SK-N-SH (cell line): Measurements from ENCODE around the gene AFF3. TPM values are rescaled to one million over a fixed set of nuclear protein-coding genes. Genes with fewer than 3 reads are reported as not detected.

ENCODE experiments used
- CTCF ChIA-PET: fragments of 300-600, 350-600 bp; formaldehyde crosslinking; extraction: SDS; loops from one replicate; lab custom pipeline; 2021; lab: Yijun Ruan, JAX
- POLR2A ChIA-PET: fragments of 350-600 bp; sonication (Branson Sonifier 250); formaldehyde crosslinking; extraction: SDS; loops from one replicate; lab custom pipeline; 2020; ENCODE audit warnings: antibody characterized with exemption, inconsistent platforms; lab: Yijun Ruan, JAX
- DNase-seq: peaks from one replicate; pipeline ENCODE4 v3.0.0; 2012
- H2AFZ ChIP-seq: fragments of 200-600 bp; sonication (generic); 2 replicates; pipeline ENCODE4 v1.8.1; 2016; ENCODE audit warnings: antibody characterized with exemption, mild to moderate bottlenecking, low read depth
- H3F3A ChIP-seq: fragments of 200-600 bp; sonication (generic); replicated peaks from 2 replicates; pipeline ENCODE3; 2016; ENCODE audit warnings: antibody characterized with exemption, mild to moderate bottlenecking; ENCODE audit not compliant: insufficient read depth
- H3K27ac ChIP-seq, 2 experiments: fragments of 200-500 bp in 1 of 2; fragments of 200-600 bp in 1 of 2; sonication (Bioruptor generic) in 1 of 2; sonication (generic), shearing (Covaris generic) in 1 of 2; 2 replicates each; pipeline versions ENCODE4 v1.5.1 to v1.6.1; 2014 to 2016; ENCODE audit warnings: low read depth in 2 of 2, inconsistent platforms in 1 of 2, low read length in 1 of 2, mild to moderate bottlenecking in 1 of 2, mixed read lengths in 1 of 2
- H3K27me3 ChIP-seq: fragments of 200-600 bp; sonication (generic), shearing (Covaris generic); 2 replicates; pipeline ENCODE4 v1.6.1; 2016; ENCODE audit warnings: mixed run types; ENCODE audit not compliant: insufficient read depth
- H3K36me3 ChIP-seq, 2 experiments: fragments of 200-500 bp in 1 of 2; fragments of 200-600 bp in 1 of 2; sonication (Bioruptor generic) in 1 of 2; sonication (generic) in 1 of 2; replicated peaks in 1 of 2; 2 replicates each; pipeline versions ENCODE3 to v1.5.1; 2014 to 2016; ENCODE audit warnings: low read length in 1 of 2, mild to moderate bottlenecking in 1 of 2; ENCODE audit not compliant: insufficient read depth in 2 of 2, control insufficient read depth in 1 of 2
- H3K4me1 ChIP-seq, 2 experiments: fragments of 200-500 bp in 1 of 2; fragments of 200-600 bp in 1 of 2; sonication (Bioruptor generic) in 1 of 2; sonication (generic), shearing (Covaris generic) in 1 of 2; 2 replicates each; pipeline versions ENCODE4 v1.5.1 to v1.6.1; 2014 to 2016; ENCODE audit warnings: low read depth in 1 of 2, low read length in 1 of 2, mixed run types in 1 of 2; ENCODE audit not compliant: insufficient read depth in 2 of 2, control insufficient read depth in 1 of 2
- H3K4me2 ChIP-seq: fragments of 200-600 bp; sonication (generic), shearing (Covaris generic); 2 replicates; pipeline ENCODE4 v1.6.1; 2017; ENCODE audit warnings: mixed run types
- H3K4me3 ChIP-seq, 2 experiments: fragments of 200-500 bp in 1 of 2; fragments of 200-600 bp in 1 of 2; sonication (Bioruptor generic) in 1 of 2; sonication (generic), shearing (Covaris generic) in 1 of 2; 2 replicates each; pipeline versions ENCODE4 v1.5.1 to v1.8.1; 2014 to 2016; ENCODE audit warnings: low read depth in 2 of 2, inconsistent platforms in 1 of 2, low read length in 1 of 2, mild to moderate bottlenecking in 1 of 2, mixed read lengths in 1 of 2, moderate library complexity in 1 of 2
- H3K79me2 ChIP-seq: fragments of 200-600 bp; sonication (generic); 2 replicates; pipeline ENCODE4 v1.8.1; 2017; ENCODE audit warnings: mild to moderate bottlenecking; ENCODE audit not compliant: insufficient read depth
- H3K9ac ChIP-seq: fragments of 200-600 bp; sonication (generic); 2 replicates; pipeline ENCODE4 v1.6.1; 2017; ENCODE audit warnings: mixed run types
- H3K9me2 ChIP-seq: fragments of 200-600 bp; sonication (generic); 2 replicates; pipeline ENCODE4 v1.6.1; 2017; ENCODE audit warnings: mixed run types
- H3K9me3 ChIP-seq: fragments of 200-600 bp; sonication (generic); 2 replicates; pipeline ENCODE4 v1.6.1; 2017; ENCODE audit warnings: mixed run types, mild to moderate bottlenecking, moderate library complexity
- H4K20me1 ChIP-seq: fragments of 200-600 bp; sonication (generic); 2 replicates; pipeline ENCODE4 v1.6.1; 2017; ENCODE audit warnings: mild to moderate bottlenecking, mixed run types; ENCODE audit not compliant: insufficient read depth
- CHD2 ChIP-seq: fragments of 150-350 bp; IDR thresholded peaks from 2 replicates; pipeline ENCODE4 v1.6.1; 2018; ENCODE audit warnings: low read length; ENCODE audit not compliant: partially characterized antibody
- EP300 ChIP-seq, 2 experiments: IDR thresholded peaks; 2 replicates each; pipeline versions ENCODE4 v1.4.0 to v1.6.1; 2012; ENCODE audit warnings: borderline replicate concordance in 1 of 2, low read depth in 1 of 2, low read length in 1 of 2
- EZH2phosphoT487 ChIP-seq: fragments of 200-600 bp; sonication (generic); IDR thresholded peaks from 2 replicates; pipeline ENCODE4 v1.6.1; 2017; ENCODE audit warnings: low read depth, mixed run types, mild to moderate bottlenecking, antibody characterized with exemption, moderate library complexity, borderline replicate concordance
- FOSL2 ChIP-seq: IDR thresholded peaks from 2 replicates; pipeline ENCODE4 v1.4.0; 2012; ENCODE audit warnings: low read depth, mild to moderate bottlenecking, moderate library complexity, borderline replicate concordance
- FOXJ3 ChIP-seq: sonication (generic); formaldehyde crosslinking; IDR thresholded peaks from 2 replicates; pipeline ENCODE4 v1.5.1; 2020; ENCODE audit warnings: mild to moderate bottlenecking, missing genetic modification reagents
- FOXM1 ChIP-seq: IDR thresholded peaks from 2 replicates; pipeline ENCODE4 v1.4.0; 2012; ENCODE audit warnings: low read depth, mild to moderate bottlenecking
- GABPA ChIP-seq: IDR thresholded peaks from 2 replicates; pipeline ENCODE4 v1.4.0; 2012; ENCODE audit warnings: low read depth, mild to moderate bottlenecking
- GATA2 ChIP-seq: sonication (generic); formaldehyde crosslinking; IDR thresholded peaks from 2 replicates; pipeline ENCODE4 v1.5.0; 2020; ENCODE audit warnings: mild to moderate bottlenecking, missing genetic modification reagents
- MAX ChIP-seq: IDR thresholded peaks from 2 replicates; pipeline ENCODE4 v1.4.0; 2012; ENCODE audit warnings: low read depth
- MEF2A ChIP-seq: IDR thresholded peaks from 2 replicates; pipeline ENCODE4 v1.4.0; 2012; ENCODE audit warnings: low read depth, borderline replicate concordance
- MXI1 ChIP-seq: IDR thresholded peaks from 2 replicates; pipeline ENCODE4 v1.6.1; 2012; ENCODE audit warnings: mild to moderate bottlenecking, low read depth, low read length, improper control_type of control experiment
- NFIC ChIP-seq: IDR thresholded peaks from 2 replicates; pipeline ENCODE4 v1.4.0; 2012; ENCODE audit warnings: borderline replicate concordance
- NRF1 ChIP-seq: IDR thresholded peaks from 2 replicates; pipeline ENCODE4 v1.6.1; 2012; ENCODE audit warnings: low read depth, mild to moderate bottlenecking, low read length
- RAD21 ChIP-seq: IDR thresholded peaks from 2 replicates; pipeline ENCODE4 v1.6.1; 2012; ENCODE audit warnings: mild to moderate bottlenecking, low read length
- REST ChIP-seq: IDR thresholded peaks from 2 replicates; pipeline ENCODE4 v1.6.1; 2012; ENCODE audit warnings: mild to moderate bottlenecking, low read depth, low read length, moderate library complexity
- SIN3A ChIP-seq: IDR thresholded peaks from 2 replicates; pipeline ENCODE4 v1.6.1; 2012; ENCODE audit warnings: low read depth, mild to moderate bottlenecking, low read length, moderate library complexity, borderline replicate concordance
- SMC3 ChIP-seq: IDR thresholded peaks from 2 replicates; pipeline ENCODE4 v1.6.1; 2012; ENCODE audit warnings: low read depth, low read length, improper control_type of control experiment
- TEAD4 ChIP-seq: IDR thresholded peaks from 2 replicates; pipeline ENCODE4 v1.4.0; 2012; ENCODE audit warnings: mild to moderate bottlenecking, borderline replicate concordance; ENCODE audit not compliant: insufficient read depth
- USF1 ChIP-seq: IDR thresholded peaks from 2 replicates; pipeline ENCODE4 v1.4.0; 2012; ENCODE audit warnings: low read depth, borderline replicate concordance
- ZBTB33 ChIP-seq: IDR thresholded peaks from 2 replicates; pipeline ENCODE4 v1.4.0; 2012; ENCODE audit warnings: low read depth, borderline replicate concordance
- WGBS: methylation state at CpG from one replicate; pipeline ENCODE4 v1.1.6; 2017; ENCODE audit warnings: low lambda C conversion rate; 5-methylcytosine and 5-hydroxymethylcytosine counted together
- polyA plus RNA-seq, 3 experiments: library from polyadenylated mRNA; depleted of rRNA; stranded (reverse); fragments of >200 nt; gene quantifications; 2 replicates each; pipeline ENCODE4 v1.2.3, GENCODE V29; 2012

AFF3 gene
- polyA plus RNA-seq, 1 of the 3 experiments (the other 2 are of a cell fraction): 0.36 TPM

GRCh38 chr2:99857372-99857771 lies 285.0 kb downstream of the AFF3 start:
- Histone ChIP-seq H3K4me1 (peaks cover 1 to 4% of the 10 kb centered on the region in 2 experiments; a peak in 3 of 4 replicates), H3F3A (no peaks in the 10 kb centered on the region), H3K27ac (no peak overlapping the region), H3K27me3 (no peaks in the 10 kb centered on the region), H3K9ac (no peak overlapping the region), H3K36me3 (no peaks in the 10 kb centered on the region)
- TF ChIP-seq USF1 (no peak), MAX (no peak), FOSL2 (no peak), TEAD4 (no peak), FOXM1 (no peak), SIN3A (no peak), MXI1 (no peak), REST (no peak), EZH2phosphoT487 (no peak), GABPA (no peak), EP300 (IDR thresholded peaks at IDR 0.05; ENCODE audit: borderline replicate concordance in 1 of 2, low read depth in 1 of 2, low read length in 1 of 2) (no peak), ZBTB33 (no peak), NRF1 (no peak), SMC3 (no peak), FOXJ3 (CRISPR knock-in tag) (no peak), RAD21 (no peak), CHD2 (no peak), NFIC (no peak), MEF2A (no peak), GATA2 (CRISPR knock-in tag) (no peak)
- TF ChIP-seq, all 33 proteins: peak for 0
- ChIA-PET CTCF (interaction anchor here (1.2 to 1.8 kb wide), 2 partner anchors 10 to 16 kb away, joined by 3 to 5 read pairs; no protein-coding TSS in a partner anchor), POLR2A (no interaction called here)
- Histone ChIP-seq H3K9me3 (no peaks in the 10 kb centered on the region), H3K4me2 (no peak overlapping the region), H2AFZ (no peak overlapping the region), H3K9me2 (no peaks in the 10 kb centered on the region), H3K4me3 (no peak overlapping the region), H3K79me2 (no peaks in the 10 kb centered on the region), H4K20me1 (no peaks in the 10 kb centered on the region)
- DNase-seq: no peak
- 81% methylated on average over 1 of the region's 1 CpG for WGBS
